CD4-positive, alpha-beta T cell treated with Interleukin-10 for 1 hour (primary cell): ENCODE data around the gene RGS14.

ENCODE experiments used
- DNase-seq: peaks from one replicate; pipeline ENCODE4 v3.0.0-alpha.2; 2020

The RGS14 gene

DNA sequence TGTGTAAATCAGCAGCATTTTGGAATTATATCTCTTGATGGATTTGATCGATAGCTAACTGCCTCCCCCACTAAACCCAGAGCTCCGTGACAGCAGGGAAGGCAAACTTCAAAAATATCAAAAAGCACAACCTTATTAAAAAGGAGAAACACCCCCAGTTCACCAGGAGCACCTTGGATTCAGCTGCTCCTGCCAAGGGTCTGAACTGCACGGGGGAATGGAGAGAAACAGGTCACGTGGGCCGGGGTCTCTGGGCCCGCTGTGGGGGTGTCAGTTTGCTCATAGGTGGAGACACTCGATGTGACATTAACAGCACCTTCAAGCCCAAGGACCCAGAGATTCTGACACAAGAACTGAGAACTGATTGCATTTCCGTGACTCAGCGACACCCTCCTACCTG, 25.5 kb downstream of the RGS14 start:
- no peak for DNase-seq

DNA sequence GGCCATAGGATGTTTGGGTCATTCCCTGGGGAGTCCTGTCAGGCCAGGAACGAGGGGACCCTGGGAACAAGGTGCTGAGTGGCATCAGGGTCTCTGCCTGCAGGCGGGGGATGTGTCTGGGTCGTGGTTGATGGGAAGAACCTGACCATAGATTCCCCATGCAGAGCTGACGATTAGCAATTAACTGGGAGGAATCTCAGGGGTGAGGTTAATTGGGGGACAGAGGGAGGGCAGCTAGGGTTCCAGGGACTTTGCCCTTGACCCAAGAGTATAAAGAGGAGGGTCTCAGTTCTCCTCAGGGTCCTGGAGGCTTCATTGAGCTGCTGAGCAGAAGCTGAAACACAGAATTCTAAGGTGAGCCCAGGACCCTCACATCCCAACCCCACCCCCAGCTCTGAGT, 26.4 kb downstream of the RGS14 start, which contains the start of gene SLC34A1:
SLC34A1 (plus strand) TSS at position 301 of the 400 bp plus-strand sequence. CDS start 1,308 bp downstream, outside the sequence.
- DNase-seq: no peak

DNA sequence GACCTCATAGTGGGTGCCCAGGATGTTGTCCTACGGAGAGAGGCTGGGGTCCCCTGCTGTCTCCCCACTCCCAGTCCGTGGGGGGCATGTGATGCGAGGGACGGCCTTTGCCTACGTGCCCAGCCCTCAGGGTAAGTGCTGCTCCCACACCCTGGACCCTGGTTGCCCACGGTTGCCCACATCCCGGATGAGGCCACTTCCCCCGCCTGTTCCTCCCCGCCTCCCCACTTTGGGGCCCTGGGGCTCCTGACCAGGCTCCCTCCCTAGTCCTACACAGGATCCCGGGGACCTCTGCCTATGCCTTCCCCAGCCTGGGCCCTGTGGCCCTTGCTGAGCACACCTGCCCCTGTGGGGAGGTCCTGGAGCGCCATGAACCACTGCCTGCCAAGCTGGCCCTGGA, 28.0 kb downstream of the RGS14 start:
- DNase-seq: no peak

DNA sequence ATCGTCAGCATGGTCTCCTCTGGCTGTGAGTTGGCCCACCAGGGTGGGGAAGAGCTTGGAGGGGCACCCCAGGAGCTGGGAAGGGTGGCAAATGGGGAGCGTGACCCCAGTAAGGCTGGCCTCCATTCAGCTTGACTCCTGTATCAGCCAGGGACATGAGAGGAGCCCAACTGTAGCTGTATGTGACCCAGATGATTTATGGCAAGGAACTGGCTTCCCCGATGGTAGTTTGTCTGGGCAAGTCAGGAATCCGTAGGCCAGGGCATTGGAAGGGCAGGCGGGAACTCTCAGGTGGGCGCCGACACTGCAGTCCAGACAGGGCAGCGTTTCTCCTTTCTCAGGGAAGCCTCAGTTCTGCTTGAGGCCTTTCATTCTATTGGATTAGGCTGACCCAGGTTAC, 28.8 kb downstream of the RGS14 start:
- DNase-seq: no peak

DNA sequence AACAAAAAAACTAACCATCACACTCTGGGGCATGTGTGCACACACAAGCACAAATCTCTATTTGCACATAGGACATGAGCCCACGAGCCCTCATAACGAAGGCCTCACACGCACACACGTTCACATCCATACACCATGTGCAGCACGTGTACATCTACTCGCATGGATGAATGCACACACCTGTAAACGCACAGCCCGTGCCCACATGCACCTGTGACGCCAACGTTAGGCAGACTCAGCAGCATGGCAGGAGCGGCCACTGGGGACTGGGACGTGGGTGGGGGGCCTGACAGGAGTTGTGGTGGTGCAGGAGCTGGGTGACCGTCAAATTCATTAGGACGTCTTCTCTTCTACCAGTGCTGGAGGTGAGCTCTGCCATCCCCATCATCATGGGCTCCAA, 29.7 kb downstream of the RGS14 start:
- DNase-seq: no peak

DNA sequence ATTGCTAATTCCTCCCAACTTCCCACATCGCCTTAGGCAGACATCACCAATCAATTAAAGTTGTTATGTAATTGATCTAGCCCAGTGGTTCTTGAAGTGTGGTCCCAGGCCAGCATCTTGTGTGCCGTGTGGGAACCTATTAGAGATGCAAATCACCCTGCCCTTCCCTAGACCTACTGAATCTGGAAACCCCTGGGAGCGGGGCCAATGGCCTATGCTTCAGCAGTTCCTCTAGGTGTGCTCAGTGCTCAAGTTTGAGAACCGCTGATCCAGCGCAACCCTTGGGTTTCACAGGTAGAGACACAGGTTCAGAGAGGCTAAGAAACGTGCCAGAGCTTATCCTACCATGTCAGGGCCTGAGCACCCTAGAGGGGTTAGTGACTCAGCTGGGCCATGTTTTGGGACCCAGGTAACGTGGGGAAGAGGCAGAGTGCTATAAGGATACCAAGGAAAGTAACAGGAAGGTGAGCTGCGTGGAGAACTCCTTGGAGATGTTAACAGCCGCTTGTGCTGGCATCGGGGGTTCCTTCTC, 30.9 kb downstream of the RGS14 start:
- DNase-seq: no peak

DNA sequence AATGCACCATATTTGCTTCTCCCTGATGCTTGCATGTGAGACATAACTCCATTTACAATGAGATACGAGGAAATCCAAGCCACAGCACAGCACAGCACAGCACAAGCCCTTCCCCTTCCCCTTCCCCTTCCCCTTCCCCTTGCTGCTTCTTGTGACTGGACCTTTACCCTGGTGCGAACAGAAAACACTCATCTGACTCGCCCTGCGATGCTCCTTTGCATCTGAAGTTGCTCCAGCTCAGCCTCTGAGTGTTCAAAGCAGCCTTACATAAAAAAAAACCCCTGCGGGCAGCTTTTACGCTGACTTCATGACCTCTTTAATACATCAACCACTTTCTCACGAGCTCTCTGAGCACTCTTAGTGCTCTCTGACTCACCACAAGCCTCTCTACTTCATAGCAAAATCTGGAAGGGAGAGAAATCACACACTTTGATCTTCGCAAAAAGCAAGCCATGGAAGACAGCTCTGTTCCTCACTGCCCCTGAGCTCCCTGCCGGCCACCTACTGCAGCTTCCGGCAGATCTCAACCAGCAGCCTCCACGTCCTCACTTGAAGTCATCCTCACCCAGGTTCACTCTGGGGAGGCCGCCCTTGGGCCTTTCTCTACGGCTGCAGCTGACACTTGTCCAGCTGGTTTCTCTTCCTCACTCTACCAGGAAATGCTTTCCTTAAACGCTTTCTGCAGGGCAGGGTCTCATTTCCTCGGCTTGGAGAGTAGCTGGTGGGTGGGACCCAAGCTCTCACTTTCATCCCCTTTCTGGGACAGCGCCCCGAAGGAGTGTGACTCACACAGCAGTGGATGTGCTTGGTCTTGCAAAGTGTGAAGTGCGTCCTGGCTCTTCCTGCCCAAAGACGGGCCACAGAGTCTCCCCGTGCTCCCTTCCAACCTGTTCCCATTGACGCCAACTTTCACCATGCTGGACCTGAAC, 31.8 kb downstream of the RGS14 start:
- DNase-seq: peak; percentile 75

DNA sequence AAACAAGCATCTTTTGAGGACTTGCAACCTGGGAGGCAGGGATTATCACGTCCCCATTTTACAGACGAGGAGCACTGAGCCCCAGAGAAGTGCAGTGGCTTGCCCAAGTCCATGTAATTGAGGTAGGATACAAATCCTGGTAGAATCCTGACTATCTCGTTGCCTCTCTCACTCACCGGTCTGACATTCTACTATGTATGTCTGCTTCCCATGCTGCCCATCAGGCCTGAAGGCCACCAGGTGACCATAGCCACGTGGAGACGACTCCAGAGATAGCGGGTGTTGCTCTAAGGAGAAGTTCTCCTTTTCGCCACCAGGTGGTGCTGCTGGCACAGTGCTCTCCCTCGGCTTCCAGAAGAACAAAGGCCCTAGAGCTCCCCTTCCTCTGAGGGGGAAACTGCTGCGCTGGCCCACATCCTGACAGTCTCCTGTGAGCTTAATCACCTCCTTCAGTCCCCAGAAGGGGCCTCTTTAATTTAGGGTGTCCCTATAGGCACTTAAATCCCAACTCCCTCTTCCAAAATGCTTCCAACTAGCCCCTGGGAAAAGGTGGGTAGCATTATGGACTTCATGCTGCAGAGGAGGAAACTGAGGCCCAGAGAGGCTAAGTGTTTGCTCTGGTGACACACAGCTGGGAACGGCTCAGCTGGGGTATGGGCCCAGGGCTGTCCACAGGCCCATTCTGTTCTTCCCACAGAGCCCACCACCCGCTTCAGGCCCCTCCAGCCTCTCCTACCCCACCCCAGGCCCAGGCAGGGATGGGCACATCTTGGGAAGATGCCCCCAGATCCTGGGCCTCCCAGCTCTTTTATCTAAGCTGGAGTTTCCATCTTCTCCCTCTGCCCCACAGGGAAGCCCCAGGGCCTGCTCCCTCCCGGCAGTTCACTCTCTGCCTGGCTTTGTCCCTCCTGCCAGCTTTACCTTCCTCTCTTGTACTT, 32.9 kb downstream of the RGS14 start:
- DNase-seq: peak; percentile 91

DNA sequence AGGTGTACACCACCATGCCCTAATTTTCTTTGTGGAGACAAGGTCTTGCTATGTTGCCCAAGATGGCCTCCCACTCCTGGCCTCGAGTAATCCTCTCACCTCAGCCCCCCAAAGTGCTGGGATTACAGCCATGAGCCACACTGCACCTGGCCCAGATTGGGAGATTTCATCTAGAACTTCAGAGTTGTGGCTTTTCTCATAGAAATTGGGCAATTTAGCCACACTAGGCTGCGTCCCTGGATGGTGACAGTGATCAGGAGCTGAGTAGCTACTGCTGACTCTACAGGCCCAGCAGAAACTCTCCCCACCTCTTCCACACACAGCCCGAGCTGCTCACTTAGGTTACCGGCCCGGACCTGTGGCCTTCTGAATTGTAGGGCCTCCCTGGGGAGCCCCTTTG, 35.0 kb downstream of the RGS14 start:
- DNase-seq: no peak

DNA sequence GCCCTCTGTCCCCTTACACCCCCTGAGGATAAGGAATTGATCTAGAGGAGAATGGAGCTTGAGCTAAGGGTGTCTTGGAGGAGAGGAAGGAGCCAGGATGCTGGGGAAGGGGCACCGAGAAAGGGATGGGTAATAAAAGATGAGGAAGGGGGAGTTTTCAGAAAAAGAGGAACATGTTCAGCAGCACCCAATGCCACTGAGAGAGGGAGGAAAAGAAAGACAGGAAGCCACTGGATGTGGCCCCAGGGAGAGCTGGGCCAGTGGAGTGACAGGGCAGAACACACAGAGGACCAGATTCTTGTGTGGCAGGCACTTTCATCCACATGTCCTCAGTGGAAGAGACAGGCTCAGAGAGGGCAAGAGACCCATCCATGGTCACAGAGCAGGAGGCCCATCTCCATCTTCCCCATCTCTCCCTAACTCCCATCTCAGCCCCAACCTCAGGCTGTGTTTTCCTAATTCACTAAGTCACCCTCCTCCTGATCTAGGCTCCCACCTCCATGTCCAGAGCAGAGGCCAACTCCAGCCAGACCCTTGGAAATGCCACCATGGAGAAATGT, 35.6 kb downstream of the RGS14 start:
- DNase-seq: no peak

DNA sequence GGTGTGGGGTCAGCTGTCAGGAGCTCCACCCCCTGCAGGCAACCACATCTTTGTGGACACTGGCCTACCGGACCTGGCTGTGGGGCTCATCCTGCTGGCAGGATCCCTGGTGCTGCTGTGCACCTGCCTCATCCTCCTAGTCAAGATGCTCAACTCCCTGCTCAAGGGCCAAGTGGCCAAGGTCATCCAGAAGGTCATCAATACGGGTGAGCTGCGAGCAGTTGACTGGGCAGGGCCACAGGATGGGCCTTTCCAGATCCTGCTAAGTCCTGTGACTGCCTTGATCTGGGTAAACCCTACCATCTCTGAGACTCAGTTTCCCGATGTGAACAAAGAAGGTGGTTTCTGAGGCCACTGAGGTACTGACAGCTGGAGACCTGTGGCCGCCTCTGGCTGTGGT, 36.3 kb downstream of the RGS14 start:
- no peak for DNase-seq

DNA sequence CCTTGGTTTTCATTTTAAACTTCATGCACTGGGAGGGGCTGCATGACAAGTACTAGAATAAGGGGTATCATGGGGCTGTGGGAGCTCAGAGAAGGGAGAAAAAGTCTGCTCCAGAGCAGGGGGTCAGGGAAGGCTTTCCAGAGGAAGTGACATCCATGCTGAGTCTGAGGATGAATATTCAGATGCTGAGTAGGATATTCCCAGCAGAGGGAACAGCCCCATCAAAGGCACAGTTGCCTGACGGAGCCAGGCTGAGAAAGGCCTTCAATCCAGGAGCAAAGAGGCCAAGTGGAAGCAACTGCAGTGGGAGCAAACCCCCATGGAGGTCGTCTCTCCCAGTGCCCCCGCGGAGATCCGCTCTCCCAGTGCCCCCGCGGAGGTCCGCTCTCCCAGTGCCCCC, 38.4 kb downstream of the RGS14 start:
- no peak for DNase-seq

DNA sequence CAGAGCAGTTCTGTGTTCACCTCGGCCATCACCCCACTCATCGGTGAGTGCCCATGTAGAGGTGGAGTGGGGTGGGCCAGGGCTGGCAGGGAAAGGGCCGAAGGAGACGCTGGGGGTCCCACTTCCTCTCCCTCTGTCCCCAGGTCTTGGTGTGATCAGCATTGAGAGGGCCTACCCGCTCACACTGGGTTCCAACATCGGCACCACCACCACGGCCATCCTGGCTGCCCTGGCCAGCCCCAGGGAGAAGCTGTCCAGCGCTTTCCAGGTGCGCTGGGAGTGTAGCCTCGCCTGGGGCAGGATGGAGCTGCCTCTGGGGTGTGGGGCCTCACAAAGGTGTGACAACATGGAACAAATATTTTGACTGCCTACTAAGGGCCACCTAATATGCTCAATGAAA, 39.1 kb downstream of the RGS14 start:
- DNase-seq: no peak

DNA sequence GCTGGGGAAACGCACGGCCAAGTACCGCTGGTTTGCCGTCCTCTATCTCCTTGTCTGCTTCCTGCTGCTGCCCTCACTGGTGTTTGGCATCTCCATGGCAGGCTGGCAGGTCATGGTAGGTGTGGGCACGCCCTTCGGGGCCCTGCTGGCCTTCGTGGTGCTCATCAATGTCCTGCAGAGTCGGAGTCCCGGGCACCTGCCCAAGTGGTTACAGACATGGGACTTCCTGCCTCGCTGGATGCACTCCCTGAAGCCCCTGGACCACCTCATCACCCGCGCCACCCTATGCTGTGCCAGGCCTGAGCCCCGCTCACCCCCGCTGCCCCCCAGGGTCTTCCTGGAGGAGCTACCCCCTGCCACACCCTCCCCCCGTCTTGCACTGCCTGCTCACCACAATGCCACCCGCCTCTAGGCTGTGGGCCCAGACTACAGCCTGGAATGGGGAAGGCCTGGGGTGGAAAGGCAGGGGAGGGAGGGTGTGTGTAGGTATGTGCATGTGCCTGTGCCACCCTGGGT, 40.2 kb downstream of the RGS14 start:
- no peak for DNase-seq

DNA sequence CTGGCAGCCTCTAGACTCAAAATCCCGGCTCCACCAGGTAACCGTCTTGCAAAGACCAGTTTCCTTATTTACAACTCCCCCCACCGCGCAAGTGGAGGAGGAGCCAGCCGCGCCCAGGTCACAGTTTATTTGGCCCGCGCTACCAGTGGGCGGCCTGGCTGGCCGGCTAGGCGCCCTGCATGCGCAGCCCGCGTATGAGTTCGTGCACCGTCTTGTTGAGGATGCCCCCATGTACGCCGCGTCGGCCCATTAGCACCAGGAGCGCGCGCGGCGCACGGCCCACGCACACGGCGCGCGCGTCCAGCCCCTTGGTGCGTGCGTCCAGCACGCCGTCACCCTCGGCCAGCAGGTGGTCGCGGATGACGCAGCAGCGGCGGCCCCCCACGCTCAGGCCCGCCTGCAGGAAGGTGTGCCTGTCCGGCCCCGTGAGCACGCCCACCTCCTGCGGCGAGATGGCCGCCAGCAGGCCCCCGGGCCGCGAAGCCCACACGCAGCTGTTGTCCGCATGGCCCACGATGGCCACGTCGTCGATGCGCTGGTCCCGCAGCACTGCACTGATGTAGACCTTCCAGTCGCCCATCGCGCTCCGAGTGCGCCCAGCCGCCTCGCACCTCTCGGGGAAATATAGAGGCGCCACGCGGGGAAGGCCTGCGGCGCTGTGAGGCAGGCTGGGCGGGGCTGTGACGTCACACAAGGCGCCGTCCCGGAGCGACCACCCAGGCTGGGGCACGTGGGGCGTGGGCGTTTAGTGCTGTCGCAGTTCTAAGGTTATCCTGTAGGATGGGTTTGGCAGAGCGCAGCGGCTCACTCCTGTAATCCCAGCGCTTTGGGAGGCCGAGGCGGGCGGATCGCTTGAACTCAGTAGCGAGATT, 42.5 kb downstream of the RGS14 start, which contains the start of gene PFN3:
PFN3 (minus strand) TSS at position 665 of the 872 bp plus-strand sequence; CDS start at position 580, 85 bp downstream.
- no peak for DNase-seq

DNA sequence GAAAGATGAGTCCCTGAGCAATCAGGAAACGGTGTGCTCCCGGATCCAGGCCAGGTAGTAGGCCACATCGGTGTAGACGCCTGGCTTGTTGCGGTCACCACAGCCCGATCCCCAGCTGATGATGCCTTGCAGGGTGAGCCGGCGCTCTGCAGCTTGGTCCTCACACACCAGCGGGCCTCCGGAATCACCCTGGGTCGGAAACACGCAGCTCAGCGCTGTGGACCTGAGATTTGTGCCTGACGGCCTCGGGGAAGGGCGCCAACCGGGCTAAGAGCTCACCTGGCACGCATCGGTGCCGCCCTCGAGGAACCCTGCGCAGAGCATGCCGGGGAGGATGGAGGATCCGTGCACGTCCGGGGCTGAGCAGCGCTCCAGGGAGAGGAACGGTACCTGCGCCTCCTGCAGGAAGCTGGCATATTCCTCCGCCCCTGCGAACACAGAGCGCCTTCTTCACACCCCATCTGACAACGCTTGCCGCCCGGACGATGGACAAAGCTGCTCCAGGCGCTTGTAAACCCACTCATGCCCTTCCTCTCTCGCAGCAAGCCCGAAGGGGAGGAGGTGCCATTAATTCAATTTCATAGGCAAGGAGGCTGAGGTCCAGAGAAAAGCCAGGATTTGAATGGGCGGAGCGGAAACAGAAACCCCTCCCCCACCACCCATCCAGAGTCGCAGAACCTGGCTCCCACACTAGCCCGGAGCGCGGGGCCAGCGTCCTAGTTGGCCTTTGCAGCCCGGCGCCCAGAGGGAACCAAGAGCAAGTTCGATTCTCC, 44.7 kb downstream of the RGS14 start:
- DNase-seq: peak; percentile 76

DNA sequence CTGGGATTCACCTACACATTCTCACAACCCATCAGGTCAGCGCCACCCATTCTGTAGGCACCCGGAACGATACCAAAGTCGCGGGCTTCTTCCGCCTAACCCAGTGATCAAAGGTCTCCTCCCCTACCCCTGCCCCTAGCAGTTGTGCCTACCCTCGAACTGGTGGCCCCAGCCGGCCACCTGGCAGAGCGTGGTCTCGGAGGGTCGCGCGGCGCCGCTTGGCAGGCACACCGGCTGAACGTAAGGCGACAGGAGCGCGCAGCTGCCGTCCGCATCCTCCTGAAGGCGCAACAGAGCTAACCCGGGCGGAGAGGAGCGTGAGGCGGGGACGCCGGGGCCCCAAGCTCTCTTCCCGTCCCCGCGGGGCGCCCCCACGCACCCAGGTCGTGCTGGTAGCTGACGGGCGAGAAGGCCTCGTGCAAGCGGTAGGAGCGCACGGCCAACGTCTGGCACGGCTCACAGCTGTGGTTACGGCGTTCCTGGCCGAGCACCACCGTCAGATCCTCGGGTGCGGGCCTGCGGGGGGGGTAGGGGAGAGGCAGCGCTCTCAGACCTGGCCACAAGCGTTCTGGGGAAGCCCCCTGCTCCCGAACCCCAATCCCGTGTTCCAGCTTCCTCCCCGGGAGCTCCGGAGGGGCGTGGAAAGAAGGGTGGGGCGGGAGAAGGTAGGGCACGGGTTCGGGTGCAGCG, 45.5 kb downstream of the RGS14 start:
- peak; percentile 63 for DNase-seq

DNA sequence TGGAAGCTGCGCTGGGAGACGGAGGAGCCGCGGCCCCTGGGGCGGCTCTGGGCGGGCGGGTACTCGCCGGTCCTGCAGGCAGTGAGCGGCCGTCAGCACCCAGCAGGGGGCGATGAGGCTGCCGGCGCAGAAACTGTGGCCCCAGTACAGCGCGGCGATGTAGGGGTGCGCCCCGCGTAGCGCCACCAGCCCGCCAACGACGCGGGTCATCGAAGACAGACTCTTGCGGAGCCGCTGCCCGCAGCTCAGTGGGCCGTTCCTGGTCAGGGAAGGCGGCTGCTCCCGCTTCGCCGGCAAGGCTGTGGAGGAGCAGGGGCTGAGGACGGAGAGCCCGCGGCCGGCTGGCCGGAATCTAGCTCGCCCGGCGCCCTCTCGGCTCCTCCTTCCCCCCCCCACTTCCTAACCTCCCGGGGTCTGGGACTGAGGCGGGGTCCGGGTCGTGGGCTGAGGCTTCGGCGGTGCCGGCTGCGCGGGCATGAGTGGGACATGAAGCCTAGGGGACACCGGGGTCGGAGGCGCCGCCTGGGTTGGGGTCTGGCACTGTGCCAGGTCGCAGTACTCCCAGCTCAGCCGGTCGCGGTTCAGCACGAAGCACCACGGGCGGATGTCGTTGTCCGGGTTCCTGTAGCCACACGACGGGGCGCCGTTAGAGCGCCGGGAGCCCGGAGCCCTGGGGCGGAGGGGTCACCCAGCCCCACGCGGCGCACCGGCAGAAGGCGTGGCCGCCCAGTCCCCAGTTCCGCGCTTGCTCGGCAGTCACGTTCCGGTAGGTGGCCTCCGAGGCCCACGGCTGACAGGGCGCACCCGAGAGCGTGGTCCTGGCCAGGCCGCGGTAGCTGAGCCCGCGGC, 46.3 kb downstream of the RGS14 start:
- peak; percentile 91 for DNase-seq

DNA sequence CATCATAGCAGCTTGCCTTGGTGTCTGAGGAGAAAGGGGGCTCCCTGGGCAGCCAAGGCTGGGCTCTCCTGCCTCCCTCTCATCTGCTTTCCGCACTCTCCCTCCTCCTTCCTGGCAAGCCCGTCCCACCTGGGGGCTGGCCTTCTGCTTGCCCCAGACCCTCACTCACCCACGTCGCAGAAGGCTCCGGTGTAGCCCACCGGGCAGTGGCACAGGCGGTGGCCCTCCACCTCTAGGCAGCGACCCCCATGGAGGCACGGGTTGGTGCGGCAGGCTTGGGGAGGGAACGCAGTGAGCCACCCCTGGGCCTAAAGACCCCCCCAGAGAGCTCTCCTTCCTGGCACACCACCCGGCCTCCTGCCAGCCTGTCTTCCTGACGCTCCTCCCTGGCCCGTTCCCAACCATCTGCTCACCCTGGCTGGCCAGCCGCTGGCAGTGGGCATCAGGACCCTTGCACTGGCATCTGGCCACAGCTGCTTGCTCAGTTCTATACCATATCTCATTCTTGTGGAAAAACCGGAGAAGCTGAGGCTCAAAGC, 47.0 kb downstream of the RGS14 start:
- no peak for DNase-seq
